DOHH2 (cell line): Measurements from ENCODE around the gene AASDH.

Source experiments
- CTCF ChIP-seq: fragments of 200-600 bp; sonication (generic); IDR thresholded peaks from one replicate; pipeline ENCODE4 v1.5.1; 2014; ENCODE audit warnings: antibody characterized with exemption, mild to moderate bottlenecking, low read depth, low read length; ENCODE audit not compliant: poor library complexity, severe bottlenecking
- EZH2phosphoT487 ChIP-seq: fragments of 200-600 bp; sonication (generic); IDR thresholded peaks from 2 replicates; pipeline ENCODE4 v1.6.1; 2017; ENCODE audit warnings: borderline replicate concordance, mild to moderate bottlenecking, antibody characterized with exemption, low read length, moderate library complexity, mixed read lengths

- TF ChIP-seq CTCF, result no peak
- no peak for TF ChIP-seq EZH2phosphoT487
These were observed 97.4 kb downstream of the AASDH start for GRCh38 chr4:56289934-56290333.
